Glomerular endothelial cell (primary cell): ENCODE data around the gene SPOCK1. TPM values are rescaled to one million over a fixed set of nuclear protein-coding genes. Genes with fewer than 3 reads are reported as not detected.
A peak's percentile ranks its signal among the peaks of the same experiment; 100 is the strongest.

Experiments used
- DNase-seq: peaks from one replicate; pipeline ENCODE4 v3.0.0-alpha.2; 2011; ENCODE audit warnings: low read depth, low spot score; ENCODE audit errors: extremely low read depth
- total RNA-seq: library from RNA; depleted of rRNA; stranded (reverse); fragments of >200 nt; gene quantifications from 2 replicates; pipeline ENCODE4 v1.2.3, GENCODE V29; 2015

The SPOCK1 gene
- total RNA-seq, 1 donor from 2014 or later: 24.4 TPM

- no peak for DNase-seq
Observed at GRCh38 chr5:137446615-137447014, 52.5 kb downstream of the SPOCK1 start.

GRCh38 chr5:137446151-137446550 lies 53.0 kb downstream of the SPOCK1 start:
- no peak for DNase-seq

GRCh38 chr5:137442660-137443059 lies 56.5 kb downstream of the SPOCK1 start:
- DNase-seq: peak; percentile 16

- DNase-seq: no peak
Observed at GRCh38 chr5:137441476-137441875, 57.6 kb downstream of the SPOCK1 start.

- no peak for DNase-seq
Observed at GRCh38 chr5:137440795-137441194, 58.3 kb downstream of the SPOCK1 start.

- no peak for DNase-seq
Observed at GRCh38 chr5:137439645-137440044, 59.5 kb downstream of the SPOCK1 start.

- no peak for DNase-seq
Observed at GRCh38 chr5:137438932-137439331, 60.2 kb downstream of the SPOCK1 start.

- no peak for DNase-seq
Observed at GRCh38 chr5:137437774-137438173, 61.4 kb downstream of the SPOCK1 start.

GRCh38 chr5:137433539-137433938 lies 65.6 kb downstream of the SPOCK1 start:
- DNase-seq: no peak

GRCh38 chr5:137432376-137432775 lies 66.8 kb downstream of the SPOCK1 start:
- no peak for DNase-seq

GRCh38 chr5:137431051-137431450 lies 68.1 kb downstream of the SPOCK1 start:
- DNase-seq: no peak

- DNase-seq: no peak
Observed at GRCh38 chr5:137415231-137415681, 83.9 kb downstream of the SPOCK1 start.

GRCh38 chr5:137414112-137414755 lies 84.9 kb downstream of the SPOCK1 start:
- no peak for DNase-seq

GRCh38 chr5:137412136-137412535 lies 87.0 kb downstream of the SPOCK1 start:
- DNase-seq: no peak

GRCh38 chr5:137410234-137411010 lies 88.7 kb downstream of the SPOCK1 start:
- DNase-seq: no peak

- DNase-seq: no peak
Observed at GRCh38 chr5:137409736-137410135, 89.4 kb downstream of the SPOCK1 start.

- no peak for DNase-seq
Observed at GRCh38 chr5:137407090-137407489, 92.0 kb downstream of the SPOCK1 start.

- no peak for DNase-seq
Observed at GRCh38 chr5:137405393-137405792, 93.7 kb downstream of the SPOCK1 start.

GRCh38 chr5:137403869-137404268 lies 95.3 kb downstream of the SPOCK1 start:
- DNase-seq: no peak

GRCh38 chr5:137402436-137403187 lies 96.5 kb downstream of the SPOCK1 start:
- no peak for DNase-seq

- DNase-seq: no peak
Observed at GRCh38 chr5:137401946-137402345, 97.2 kb downstream of the SPOCK1 start.
